ENCODE data around the gene ELOVL1.
"Not testable (repeated sequence)": the region's sequence is repeated elsewhere in the genome, so short reads cannot be mapped to it uniquely, and the experiment has no call there.

Gene ELOVL1

GRCh38 chr1:43379476-43379875, 11.7 kb upstream of the ELOVL1 start:
- no peak for DNase-seq

DNA sequence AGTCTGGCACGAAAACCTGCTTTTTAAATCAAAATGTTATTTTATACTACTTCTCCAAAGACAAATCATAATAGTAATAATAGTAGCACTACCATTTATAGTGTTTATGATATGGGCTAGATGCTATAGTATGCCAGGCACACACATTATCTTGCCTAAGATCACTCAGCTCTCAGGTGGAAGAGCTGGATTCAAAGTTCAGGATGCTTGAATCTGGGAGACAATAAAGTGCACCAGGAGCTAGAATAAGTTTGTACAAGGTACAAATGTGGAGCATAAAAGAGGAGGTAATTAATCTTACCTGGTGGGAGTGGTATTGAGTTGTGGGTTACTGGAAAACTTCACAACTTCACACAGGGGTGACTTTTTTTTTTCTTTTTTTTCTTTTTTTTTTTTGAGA, 10.0 kb upstream of the ELOVL1 start:
- no peak for DNase-seq

GRCh38 chr1:43376723-43377235, 9.0 kb upstream of the ELOVL1 start:
- no peak for DNase-seq

DNA sequence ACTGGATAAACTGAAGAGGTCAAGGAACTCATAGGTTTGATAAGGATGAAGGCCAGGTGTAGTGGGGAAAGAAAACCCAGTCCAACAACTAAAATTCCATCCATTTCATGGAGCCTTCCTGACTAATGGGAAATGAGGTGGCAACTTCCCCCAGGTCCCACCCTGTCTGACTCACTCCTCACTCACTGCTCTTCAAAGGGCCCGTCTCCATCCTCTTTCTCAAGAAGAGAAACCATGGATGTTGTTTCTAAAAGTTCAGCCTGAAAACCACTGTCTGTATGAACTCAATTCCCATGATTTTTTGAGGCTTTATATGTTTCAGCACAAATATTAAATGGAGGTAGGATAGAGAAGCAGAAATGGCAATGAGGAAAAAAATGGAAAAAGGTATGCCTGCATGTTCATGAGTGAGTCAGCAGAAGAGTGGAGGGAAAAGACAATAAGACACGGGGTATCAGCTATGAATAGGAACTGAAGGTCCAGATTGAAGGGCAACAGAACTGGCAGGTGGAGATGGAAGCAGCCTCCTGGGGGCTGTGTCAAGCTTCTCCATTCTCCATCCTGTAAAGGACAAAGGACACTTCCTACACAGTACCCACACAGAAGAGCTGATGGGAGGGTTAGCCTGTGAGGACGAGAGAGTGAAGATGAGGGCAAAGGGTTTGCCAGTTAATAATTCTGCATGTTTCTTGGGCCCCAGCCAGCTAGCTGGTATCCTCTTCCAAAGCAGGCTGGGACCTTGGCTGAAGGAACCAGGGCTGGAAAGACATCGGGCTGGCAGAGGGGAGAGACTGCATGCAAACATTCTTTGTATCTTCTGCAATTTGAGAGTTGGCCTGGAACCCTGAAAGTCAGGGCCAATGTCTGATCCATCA, 5.5 kb upstream of the ELOVL1 start:
- DNase-seq, result no peak

DNA sequence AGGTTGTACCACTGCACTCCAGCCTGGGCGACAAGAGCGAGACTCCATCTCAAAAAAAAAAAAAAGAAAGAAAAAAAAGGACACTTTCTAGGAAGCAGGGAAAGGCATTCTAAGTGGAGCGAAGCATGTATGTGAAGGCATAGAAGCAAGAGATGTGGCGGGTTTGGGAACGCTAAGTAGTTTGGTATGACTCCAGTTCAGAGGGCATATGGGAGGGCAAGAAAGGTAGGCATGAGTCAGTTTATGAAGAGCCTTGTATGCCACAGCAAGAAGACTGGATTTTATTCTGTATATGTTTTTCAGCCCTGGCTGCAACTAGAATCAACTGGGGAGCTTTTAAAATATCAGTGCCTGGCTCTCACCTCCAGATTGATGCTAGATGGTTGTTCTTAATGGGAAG, 4.4 kb upstream of the ELOVL1 start:
- DNase-seq, result no peak

DNA sequence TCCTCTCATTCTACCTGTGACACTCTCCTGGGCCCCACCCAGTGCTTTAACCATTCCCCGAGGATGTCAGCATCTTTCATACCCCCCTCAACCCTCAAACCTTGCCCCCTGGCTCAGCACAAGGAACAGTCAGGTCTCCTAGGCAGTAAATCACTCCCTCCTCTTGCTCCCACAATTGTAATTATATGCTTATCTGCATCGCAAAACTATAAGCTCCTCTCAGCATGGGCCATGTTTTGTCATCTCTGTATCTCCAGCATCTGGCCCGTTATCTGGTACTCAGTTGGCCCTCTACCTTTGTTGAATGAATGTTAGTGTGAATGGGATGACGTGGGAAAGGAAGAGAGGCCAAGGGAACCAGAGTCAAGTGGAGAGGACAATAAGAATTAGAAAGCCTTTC, 2.8 kb upstream of the ELOVL1 start:
- DNase-seq, result no peak

DNA sequence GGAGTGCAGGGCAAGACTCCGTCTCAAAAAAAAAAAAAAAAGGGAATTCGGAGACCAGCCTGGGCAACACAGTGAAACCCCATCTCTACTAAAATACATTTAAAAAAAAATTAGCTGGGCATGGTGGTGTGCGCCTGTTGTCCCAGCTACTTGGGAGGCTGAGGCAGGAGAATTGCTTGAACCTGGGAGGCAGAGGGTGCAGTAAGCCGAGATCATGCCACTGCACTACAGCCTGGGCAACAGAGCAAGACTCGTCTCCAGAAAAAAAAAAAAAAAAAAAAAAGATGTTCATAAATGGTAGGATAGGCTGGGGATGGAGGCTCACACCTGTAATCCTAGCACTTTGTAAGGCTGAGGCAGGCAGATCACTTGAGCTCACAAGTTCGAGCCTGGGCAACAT, 2.0 kb upstream of the ELOVL1 start:
- DNase-seq, result not testable (repeated sequence)

- DNase-seq, result no peak
Observed at GRCh38 chr1:43368646-43369020, 822 bp upstream of the ELOVL1 start.

- no peak for DNase-seq
Observed at GRCh38 chr1:43367026-43367903, 546 bp downstream of the ELOVL1 start.

DNA sequence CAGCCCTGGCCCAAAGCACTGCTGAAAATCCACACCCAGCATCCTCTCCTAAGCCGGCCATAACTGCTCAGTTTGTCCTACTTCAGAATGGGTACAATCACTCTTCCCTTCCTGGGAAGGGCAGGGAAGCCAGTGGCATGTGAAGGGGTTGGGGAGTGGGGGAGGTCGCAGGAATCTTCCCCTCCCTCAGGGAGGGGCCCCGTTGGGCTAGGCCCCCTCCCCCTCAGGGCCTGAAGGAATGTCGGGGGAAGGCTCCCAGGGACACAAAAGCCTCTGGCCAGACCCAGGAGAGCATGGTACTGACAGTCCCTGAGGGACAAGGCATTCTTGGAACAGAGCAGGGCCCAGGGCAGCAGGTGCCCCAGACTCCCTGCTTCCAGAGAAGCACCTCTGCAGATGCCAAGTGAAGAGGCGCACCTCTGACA, 1.2 kb downstream of the ELOVL1 start:
- DNase-seq, result no peak

- no peak for DNase-seq
Observed at GRCh38 chr1:43366179-43366578, 1.6 kb downstream of the ELOVL1 start.

DNA sequence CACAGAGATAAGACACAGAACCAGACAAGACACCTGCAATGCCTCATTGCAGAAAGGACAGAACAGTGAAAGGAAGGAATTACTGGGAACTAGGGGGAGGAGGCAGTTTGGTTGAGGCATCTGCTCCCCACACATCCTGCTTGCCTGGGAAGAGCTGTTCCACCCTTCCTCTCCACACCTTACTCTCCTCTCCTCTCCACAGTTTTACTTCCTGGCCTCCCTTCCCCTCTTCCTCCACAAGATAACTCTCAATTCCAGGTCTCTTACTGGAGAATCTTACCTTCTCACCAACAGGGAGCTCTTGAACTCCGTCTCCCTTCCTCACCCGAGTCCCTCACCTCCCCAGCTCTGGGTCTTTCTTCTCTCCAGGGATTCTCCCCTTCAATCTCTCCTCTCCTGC, 2.1 kb downstream of the ELOVL1 start:
- DNase-seq, result no peak

GRCh38 chr1:43363935-43364525, 3.8 kb downstream of the ELOVL1 start:
- no peak for DNase-seq

GRCh38 chr1:43363283-43363934, 4.4 kb downstream of the ELOVL1 start:
- no peak for DNase-seq

GRCh38 chr1:43360616-43361015, 7.2 kb downstream of the ELOVL1 start:
- DNase-seq, result no peak

- no peak for DNase-seq
Observed at GRCh38 chr1:43359696-43360095, 8.1 kb downstream of the ELOVL1 start.

- peak; percentile 99 for DNase-seq
Observed at GRCh38 chr1:43358746-43359693, 8.8 kb downstream of the ELOVL1 start, which contains the start of gene CDC20. Gene CDC20 (plus strand): TSS chr1:43358981. CDS start chr1:43359216, 235 bp downstream.

DNA sequence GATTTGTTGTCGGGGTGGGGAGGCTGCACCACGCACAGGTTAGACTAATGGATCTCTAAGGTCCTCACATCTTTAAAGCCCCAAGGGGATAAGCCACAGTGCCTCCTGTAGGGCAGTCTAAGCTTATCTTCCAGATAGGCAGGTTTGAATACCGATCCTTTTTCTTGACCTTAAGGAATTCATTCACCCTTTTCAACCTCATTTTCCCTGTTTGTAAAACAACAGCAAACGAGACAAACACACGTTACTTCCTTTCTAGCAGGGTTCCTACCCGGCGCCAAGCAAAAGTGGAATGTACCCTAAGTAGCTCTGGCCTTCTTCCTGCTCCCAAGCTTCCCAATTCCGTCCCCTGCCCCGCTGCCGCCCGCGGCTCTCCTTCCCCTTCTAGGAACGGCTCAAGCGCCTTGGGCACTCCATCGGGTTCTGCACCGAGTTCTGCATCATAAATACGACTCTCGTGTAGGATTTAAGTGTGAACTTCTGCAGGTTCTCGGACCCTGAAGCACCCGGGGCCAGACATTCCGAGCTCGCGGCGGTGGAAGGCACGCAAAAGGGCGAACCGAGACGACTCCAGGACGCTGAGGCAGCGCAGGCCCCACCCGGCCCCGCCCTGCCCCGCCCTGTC, 9.6 kb downstream of the ELOVL1 start:
- no peak for DNase-seq

DNA sequence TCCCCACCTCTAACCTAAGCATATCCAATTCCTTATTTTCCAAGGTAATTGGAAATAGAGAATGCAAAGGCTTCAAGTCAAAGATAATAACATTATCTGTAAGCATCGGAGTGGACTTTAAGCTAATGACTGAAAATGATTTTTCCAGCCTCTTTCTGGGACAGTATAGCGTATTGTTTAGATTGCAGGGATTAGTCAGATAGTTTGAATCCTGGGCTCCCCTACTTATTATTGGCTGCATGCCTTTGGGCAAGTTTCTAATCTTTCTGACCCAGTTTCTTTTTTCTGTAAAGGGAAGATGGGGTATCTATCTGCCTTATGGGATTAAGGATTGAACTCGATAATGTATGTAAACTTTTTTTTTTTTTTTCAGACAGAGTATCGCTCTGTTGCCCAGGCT, 10.6 kb downstream of the ELOVL1 start:
- DNase-seq, result no peak

GRCh38 chr1:43354936-43355335, 12.9 kb downstream of the ELOVL1 start:
- no peak for DNase-seq

DNA sequence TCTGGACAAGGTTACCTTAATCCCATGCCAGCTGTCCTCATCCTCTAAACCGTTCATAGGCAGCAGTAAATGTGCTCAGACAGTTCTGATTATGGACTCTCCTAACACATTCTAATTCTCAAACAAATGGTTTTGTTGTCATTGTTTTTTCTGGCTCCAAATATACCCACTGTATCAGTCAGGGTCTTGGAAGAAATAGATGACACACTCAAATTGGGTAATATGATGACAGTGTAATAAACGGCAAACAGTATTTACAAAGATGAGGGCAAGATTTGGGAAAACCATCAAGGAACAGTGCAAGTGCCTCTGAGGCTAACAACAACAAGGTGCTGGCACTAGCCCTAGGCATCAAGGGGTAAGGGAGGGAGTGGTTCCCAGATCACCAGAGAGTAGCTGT, 13.3 kb downstream of the ELOVL1 start:
- no peak for DNase-seq

Measured in NCI-H1105 (cell line).